Uterus (tissue), 2 donors: ENCODE measurements around the gene TP53I11.

ENCODE experiments used
- POLR2A ChIP-seq, 2 donors: fragments of 450-650 bp; IDR thresholded peaks; one replicate each; pipeline ENCODE4 v1.6.1; 2016; ENCODE audit warnings: antibody characterized with exemption in 2 of 2, mild to moderate bottlenecking in 1 of 2, moderate library complexity in 1 of 2
- TF ChIP-seq, protein P1 (sequence below), 4 experiments: fragments of 200-600 bp in 2 of 4; fragments of 450-650 bp in 2 of 4; sonication (generic) in 2 of 4; IDR thresholded peaks; one replicate each; pipeline ENCODE4 v1.5.1; 2016 to 2019; ENCODE audit warnings: antibody characterized with exemption in 4 of 4, mild to moderate bottlenecking in 2 of 4, moderate library complexity in 1 of 4

- TF ChIP-seq, protein P1, sequence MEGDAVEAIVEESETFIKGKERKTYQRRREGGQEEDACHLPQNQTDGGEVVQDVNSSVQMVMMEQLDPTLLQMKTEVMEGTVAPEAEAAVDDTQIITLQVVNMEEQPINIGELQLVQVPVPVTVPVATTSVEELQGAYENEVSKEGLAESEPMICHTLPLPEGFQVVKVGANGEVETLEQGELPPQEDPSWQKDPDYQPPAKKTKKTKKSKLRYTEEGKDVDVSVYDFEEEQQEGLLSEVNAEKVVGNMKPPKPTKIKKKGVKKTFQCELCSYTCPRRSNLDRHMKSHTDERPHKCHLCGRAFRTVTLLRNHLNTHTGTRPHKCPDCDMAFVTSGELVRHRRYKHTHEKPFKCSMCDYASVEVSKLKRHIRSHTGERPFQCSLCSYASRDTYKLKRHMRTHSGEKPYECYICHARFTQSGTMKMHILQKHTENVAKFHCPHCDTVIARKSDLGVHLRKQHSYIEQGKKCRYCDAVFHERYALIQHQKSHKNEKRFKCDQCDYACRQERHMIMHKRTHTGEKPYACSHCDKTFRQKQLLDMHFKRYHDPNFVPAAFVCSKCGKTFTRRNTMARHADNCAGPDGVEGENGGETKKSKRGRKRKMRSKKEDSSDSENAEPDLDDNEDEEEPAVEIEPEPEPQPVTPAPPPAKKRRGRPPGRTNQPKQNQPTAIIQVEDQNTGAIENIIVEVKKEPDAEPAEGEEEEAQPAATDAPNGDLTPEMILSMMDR (IDR thresholded peaks at IDR 0.05), result no peak
- TF ChIP-seq POLR2A (IDR thresholded peaks at IDR 0.05), result no peak
Observed at GRCh38 chr11:44963136-44963535, 12.5 kb upstream of the TP53I11 start.
